Spleen (tissue), 7 donors: Measurements from ENCODE around the gene PDLIM3.
A peak's percentile ranks its signal among the peaks of the same experiment; 100 is the strongest.

Experiments used
- CTCF ChIP-seq, 11 experiments: fragments of 200-600 bp in 7 of 11; fragments of 450-650 bp in 4 of 11; sonication (generic) in 4 of 11; IDR thresholded peaks in 8 of 11; conservative IDR thresholded peaks in 3 of 11; 1 replicate in 7 of 11; 2 replicates in 4 of 11; pipeline versions ENCODE4 v1.4.0 to v1.8.0; 2016 to 2021; ENCODE audit warnings: antibody characterized with exemption in 11 of 11, inconsistent platforms in 4 of 11, mild to moderate bottlenecking in 1 of 11
- POLR2AphosphoS5 ChIP-seq, 3 donors: sonication (generic); formaldehyde crosslinking; IDR thresholded peaks; one replicate each; pipeline ENCODE4 v1.5.1; 2017; ENCODE audit warnings: antibody characterized with exemption in 3 of 3
- donor health status: DM: no; HTN: no; CAD: no; lungs with moderate emphysema.
- donor health status: DM: no; HTN: no; CAD: no.
- donor health status: DM: no; HTN: no; CAD: no.

GRCh38 chr4:185536411-185536709 is 1.1 kb upstream of the PDLIM3 start:
- TF ChIP-seq CTCF (IDR thresholded peaks at IDR 0.05 in 8 of 11, conservative IDR thresholded peaks at IDR 0.05 in 3 of 11) (no peak), POLR2AphosphoS5 (IDR thresholded peaks at IDR 0.05) (peak in 1 of 3 donors; percentile 13)
